HL-60/S4 treated with retinoic acid at 250 ng/mL for 4 days and 3 days (cell line): ENCODE results near the gene NALF2.

ENCODE experiments used
- in situ Hi-C: fragments of 300-500 bp; cut with MboI; formaldehyde crosslinking; loops from 2 replicates; pipeline ENCODE4 v1.7.0; 2022; ENCODE audit warnings: low sequenced_read_pairs

Gene NALF2

DNA sequence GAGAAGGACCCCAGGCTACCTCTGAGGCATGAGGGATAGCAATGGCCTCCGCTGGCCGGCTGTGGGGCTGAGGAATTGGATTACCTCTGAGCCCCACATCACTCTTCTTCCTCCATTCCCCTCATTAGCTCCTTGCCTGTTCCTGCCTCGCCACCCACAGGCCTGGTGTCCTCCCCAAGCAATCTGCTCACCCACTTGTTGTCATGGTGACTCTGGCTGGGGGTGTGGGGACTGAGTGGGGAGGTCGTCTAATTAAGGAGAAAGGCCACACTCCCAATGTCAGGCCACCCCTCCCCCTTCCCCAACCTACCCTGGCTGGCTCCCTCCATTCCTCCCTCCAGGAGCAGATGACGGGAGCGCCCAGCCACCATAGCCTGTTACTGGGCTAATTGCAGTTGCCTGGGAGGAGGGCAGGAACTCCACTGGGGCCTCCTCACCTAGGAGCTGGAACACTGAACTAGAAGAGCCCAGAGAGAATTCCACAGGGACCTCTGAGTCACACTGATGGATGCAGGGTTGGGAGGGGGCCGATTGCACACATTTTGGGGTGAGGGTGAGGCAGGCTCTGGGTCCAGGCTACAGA, 20.7 kb downstream of the NALF2 start:
- in situ Hi-C loops = loop anchor here (25.0 kb wide), 1 partner anchor 537 kb away; the partner anchor contains the start of gene OTUD6A

DNA sequence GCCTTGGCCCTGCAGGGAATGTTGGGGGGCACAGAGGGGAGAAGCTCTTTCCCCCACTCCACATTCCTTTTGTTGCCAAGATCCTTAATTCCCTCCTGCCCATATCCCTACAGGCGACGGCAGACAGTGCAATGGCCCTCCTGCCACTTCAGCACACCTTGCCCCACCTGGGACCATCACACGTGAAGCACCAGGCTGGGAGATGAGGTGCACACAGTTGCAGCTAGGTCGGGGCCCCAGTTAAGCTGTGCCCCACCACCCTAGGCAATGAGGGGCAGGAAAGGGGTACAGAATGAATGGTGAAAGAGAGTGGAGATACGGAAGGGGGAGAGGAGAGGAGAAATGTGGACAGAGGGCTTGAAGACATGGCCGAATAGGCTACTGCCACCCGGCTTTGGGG, 26.2 kb downstream of the NALF2 start:
- in situ Hi-C loops = loop anchor here (25.0 kb wide), 1 partner anchor 532 kb away; the partner anchor contains the start of gene OTUD6A

DNA sequence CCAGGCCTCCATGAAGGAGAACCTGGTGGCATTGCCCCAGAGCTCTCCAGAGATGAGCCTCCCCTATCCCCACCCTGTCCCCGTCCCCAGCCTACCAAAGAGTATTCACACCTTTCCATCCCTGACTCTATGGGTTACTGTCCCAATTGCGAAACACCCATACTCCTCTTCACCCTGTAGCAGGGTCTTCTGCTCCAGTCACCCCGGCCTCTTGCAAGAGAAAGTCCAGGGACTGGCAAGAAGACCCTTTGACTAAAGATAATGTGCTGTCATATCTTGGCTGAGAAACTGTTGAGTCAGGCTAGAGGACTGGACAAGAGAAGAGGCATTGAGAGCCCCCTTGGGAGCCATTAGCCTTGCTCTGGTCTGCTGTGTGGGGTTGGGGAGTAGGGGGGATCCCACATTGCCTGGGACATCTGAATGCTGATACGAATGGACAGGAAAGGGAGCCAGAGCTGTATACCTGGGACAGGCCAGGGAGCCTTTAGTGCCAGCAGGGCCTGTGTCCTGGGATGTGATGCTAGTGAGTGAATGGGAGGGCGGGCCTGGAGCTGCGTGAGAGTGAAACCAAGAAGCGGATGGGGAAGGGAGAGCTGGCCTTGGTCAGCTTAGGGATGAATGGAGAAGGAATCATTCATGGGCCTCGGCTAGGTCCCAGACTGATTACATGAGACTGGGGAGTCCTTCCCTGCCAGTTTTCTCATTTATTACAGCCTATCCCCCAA, 27.1 kb downstream of the NALF2 start:
- in situ Hi-C loops = loop anchor here (25.0 kb wide), 1 partner anchor 531 kb away; the partner anchor contains the start of gene OTUD6A

DNA sequence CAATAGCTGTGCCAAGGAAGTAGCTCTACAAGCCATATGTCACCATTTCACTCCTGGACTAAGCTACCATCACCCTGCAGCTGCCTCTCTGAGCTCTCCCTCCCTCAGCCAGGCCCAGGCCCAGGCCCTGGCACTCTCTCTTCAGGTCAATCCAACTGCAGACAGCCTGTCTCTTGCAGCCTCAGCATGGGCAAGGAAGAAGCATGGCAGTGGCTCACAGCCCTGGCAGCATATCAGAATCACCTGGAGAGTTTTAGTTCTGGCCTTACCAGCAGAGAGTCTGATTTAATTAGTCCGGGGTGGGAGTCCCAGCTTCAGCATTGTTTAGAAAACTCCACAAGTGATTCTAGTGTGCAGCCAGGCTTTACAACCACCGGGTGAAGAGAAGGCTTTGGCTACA, 31.5 kb downstream of the NALF2 start:
- in situ Hi-C loops = loop anchor here (25.0 kb wide), 1 partner anchor 527 kb away; the partner anchor contains the start of gene OTUD6A

DNA sequence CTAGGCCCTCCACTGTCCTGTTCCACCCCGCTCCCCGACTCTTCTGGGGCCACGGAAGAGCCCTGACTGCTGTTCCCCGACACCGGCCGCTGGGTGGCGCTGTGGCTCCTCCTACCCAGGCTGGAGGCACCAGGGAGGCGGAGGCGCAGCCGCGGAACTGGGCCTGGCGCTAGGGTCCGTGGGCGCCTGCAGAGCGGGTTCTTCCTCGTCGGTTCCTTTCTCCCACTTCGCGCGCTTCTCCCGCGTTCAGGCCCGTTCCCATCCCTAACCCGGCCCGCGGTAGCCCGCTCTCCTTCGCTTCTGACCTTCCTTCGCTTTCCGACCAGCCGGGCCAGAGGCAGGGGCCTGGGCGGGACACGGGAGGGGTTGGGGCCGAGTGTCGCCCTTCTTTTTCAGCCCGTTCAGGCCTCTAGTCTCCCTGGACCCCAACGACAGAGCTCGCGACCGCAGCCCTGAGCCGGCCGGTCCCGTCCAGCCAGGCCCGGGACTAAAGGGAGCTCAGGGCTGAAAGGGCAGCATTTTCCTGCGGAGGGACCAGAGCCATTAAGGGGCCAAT, 34.3 kb downstream of the NALF2 start:
- in situ Hi-C loops = loop anchor here (25.0 kb wide), 1 partner anchor 524 kb away; the partner anchor contains the start of gene OTUD6A

DNA sequence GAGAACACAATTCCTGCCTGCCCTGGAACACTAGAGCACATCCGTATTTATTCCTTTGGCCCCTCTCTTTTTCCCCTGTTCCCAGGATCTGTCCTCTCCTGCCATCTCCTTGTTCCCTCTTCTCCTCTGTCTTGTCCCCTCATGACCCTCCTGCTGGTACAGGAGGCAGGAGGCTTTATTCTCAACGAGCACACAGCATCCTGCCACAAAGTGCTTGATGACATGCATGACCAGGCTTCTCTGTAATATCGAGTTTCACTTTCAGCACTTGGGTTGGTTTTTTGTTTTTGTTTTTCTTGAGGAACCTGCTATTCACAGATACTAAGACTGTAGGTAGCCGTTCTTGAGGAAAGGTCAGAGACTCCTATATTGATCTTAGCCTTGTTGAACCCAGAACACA, 35.3 kb downstream of the NALF2 start:
- in situ Hi-C loops = loop anchor here (25.0 kb wide), 1 partner anchor 523 kb away; the partner anchor contains the start of gene OTUD6A

DNA sequence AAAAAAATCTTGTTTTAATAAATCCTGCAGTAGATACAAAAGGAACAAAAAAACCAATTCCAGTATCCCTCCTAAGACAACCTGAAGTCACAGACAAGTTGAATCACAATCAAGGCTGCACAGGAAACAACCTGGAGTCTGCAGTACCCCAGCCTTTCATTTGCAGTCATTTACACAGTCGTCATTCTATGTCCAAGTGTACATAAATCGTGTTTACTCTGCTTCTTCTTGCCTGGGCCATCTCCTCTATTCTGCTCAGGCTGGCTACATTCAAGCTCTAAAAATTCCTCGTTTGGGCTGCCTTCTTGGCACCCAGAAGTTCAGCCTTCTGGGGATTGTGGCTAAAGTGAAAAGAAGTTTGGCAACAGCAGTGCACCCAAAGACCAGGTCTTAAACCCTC, 37.8 kb downstream of the NALF2 start:
- in situ Hi-C loops = loop anchor here (25.0 kb wide), 1 partner anchor 520 kb away; the partner anchor contains the start of gene OTUD6A

DNA sequence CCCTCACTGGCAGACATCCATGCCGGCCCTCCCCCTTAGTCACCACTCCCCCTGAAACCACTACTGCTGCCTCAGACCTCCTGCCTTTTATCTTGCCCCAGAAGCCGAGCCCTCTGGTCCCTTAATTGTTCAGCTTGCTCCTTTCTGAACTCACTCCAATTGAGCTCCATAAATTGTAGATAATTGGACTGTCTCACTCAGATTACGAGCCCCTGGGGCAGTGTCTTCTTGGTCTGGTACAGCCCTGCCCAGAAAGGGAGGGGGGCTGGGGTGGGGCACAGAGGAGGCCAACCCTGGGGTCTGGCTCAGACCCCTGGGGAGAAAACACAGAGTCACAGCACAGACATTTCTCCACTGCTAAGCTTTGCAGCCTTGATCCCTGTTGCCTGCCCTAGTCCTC, 39.4 kb downstream of the NALF2 start:
- in situ Hi-C loops = loop anchor here (25.0 kb wide), 1 partner anchor 519 kb away; the partner anchor contains the start of gene OTUD6A

DNA sequence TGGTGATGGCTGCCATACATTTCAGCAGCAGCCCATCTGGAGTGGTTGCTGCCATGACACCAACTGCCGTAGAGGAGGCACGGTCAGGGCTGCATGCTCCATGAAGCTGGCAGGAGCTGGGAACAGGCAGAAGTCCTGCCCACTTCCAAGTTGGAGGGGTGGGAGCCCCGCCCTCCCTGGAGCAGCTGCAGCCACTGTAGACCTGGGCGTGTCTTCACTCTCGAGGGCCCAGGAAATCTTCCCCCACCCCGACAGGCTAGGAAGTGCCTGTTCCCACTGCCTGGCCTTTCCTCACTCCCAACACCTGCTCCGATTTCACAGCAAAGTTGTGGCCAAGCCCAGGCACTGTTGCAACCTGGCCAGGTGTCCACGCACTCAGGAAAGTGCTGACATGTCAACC, 42.3 kb downstream of the NALF2 start:
- in situ Hi-C loops = loop anchor here (25.0 kb wide), 1 partner anchor 516 kb away; the partner anchor contains the start of gene OTUD6A

DNA sequence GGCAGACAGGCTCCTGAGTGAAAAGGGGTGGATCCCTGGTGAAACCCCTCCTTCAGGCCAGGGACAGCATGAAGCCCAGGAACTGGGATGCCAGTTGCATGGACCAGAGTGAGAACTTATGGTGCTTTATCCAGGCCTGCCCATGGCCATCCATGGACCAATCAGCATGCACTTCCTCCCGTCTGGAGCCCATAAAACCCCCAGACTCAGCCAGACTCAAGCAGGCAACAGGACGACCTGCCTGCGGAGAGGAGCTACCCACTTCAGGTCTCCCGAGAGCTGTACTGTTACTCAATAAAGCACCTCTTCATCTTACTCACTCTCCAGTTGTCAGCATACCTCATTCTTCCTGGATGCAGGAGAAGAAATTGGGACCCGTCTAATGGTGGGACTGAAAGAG, 42.9 kb downstream of the NALF2 start:
- in situ Hi-C loops = loop anchor here (25.0 kb wide), 1 partner anchor 515 kb away; the partner anchor contains the start of gene OTUD6A

DNA sequence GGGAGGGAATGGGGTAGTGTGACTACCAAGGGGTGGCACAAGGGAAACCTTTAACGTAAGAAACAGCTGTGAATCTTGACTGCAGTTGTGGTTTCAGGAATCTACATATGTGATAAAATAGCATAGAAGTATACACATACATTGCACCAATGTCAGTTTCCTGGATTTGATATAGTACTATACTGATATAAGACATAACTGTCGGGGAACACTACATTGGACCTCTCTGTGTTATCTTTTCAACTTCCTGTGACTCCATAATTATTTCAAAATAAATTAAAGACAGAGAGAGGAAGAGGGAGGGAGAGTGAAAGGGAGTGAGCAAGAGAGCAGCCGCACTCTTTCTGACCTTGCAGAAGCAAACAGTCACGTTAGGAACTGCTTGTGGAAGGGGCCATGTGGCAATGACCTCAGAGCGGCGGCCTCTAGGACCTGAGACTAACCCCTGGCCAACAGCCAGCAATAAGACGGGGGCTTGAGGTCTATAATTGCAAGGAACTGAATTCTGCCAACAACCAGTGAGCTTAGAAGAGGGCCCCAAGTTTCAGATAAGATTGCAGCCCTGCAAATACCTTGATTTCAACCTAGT, 47.4 kb downstream of the NALF2 start:
- in situ Hi-C loops = no loop called here

DNA sequence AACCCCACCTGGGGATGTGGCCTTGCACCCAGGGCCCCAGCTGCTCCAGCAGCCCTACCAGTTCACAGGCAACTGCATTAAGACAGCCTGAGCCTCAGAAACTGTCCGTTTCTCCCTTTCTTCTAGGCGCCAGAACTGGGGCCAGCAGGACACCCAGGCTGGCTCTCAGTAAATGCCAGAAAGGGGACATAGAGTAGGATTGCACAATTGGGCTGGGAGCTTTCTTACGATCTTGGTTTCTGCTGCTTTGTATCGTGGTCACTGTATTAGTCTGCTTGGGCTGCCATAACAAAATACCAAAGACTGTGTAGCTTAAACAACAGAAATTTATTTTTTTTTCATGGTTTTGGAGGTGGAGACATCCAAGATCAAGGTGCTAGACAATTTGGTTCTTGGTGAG, 48.4 kb downstream of the NALF2 start:
- in situ Hi-C loops = no loop called here
